C1 segment of cervical spinal cord (tissue), 14 donors: ENCODE data around the gene ZNF552.
A peak's percentile ranks its signal among the peaks of the same experiment; 100 is the strongest.
"Not testable (repeated sequence)": the region's sequence is repeated elsewhere in the genome, so short reads cannot be mapped to it uniquely, and the experiment has no call there.

Experiments
- DNase-seq, 14 donors: peaks; one replicate each; lab custom pipeline; 2025; lab: John Stamatoyannopoulos, UW

ZNF552 gene

DNA sequence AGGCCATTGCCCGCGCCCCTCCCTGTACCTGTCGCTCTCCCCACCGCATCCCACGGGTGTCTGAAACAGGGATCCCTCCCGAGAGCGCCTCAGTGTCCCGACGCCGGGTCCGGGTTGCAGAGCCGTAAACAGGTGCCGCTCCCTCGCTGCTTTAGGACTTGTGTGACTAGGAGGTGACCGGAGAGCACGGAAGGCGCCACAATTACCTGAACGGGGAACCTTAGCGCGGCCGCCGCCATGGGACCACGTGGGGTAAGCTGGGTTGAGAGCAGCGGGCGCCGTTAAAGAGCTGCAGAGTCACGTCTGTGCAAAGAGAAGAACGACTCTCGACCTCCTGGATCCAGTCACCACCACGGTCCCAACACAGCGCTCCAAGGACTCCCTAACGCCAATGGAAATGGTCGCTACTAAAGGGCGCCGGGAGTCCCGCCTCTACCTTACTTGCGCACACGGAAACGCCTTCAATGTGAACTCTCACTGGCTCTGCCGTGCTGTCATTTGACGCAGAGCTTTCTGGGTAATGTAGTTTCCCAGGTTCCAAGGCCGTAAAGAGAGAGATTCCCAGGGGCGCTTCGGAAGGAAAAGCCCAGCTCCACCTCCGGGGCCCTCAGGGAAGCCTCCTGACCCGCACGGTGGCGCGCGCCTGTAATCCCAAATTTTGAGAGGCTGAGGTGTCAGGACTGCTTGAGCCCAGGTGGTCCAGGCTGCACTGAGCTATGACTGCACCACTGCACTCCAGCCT, at the start of gene ZNF552:
TSS of gene ZNF552 (minus strand) at position 409 of the 742 bp plus-strand sequence. CDS start at position 239, 170 bp downstream.
- peak in 13 of 14 donors; percentile 20 to 89 (median 74) for DNase-seq

DNA sequence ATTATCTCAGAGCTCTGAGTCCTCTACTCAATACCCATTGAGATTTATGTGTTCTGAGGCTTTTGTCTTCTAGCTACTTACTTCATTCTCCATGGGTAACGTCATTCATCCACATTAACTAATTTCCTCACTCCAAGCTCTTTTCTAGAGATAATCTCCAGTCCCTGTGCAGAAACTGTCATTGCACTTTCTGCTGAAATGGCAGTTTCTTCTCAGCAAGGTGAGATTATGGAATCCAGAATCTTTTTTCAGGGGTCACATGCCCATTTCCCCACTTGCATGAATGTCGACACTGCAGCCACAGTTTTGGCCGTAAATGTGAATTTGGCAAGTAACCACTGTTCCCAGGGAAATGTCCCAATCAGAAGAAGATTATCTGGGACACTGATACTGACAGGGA, 47.6 kb upstream of the ZNF552 start:
- DNase-seq = not testable (repeated sequence)

DNA sequence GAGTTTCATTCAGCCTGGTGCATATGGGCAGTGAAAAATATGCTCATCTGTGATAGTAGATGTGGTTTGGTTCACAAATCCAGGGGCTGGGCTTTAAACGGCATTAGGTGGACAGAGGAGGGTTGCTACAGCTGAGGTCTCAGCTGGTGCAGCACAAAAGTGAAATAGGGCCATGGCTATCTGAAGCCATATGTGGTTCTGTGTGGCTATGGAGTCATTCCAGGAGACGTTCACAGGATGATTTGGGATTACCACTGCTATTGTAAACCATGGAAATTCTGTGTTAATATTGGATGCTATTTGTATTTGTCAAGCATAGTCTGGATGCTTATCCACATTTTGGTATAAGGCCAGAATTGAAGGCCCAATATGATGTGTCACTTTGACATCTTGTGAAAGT, 39.4 kb upstream of the ZNF552 start:
- not testable (repeated sequence) for DNase-seq

DNA sequence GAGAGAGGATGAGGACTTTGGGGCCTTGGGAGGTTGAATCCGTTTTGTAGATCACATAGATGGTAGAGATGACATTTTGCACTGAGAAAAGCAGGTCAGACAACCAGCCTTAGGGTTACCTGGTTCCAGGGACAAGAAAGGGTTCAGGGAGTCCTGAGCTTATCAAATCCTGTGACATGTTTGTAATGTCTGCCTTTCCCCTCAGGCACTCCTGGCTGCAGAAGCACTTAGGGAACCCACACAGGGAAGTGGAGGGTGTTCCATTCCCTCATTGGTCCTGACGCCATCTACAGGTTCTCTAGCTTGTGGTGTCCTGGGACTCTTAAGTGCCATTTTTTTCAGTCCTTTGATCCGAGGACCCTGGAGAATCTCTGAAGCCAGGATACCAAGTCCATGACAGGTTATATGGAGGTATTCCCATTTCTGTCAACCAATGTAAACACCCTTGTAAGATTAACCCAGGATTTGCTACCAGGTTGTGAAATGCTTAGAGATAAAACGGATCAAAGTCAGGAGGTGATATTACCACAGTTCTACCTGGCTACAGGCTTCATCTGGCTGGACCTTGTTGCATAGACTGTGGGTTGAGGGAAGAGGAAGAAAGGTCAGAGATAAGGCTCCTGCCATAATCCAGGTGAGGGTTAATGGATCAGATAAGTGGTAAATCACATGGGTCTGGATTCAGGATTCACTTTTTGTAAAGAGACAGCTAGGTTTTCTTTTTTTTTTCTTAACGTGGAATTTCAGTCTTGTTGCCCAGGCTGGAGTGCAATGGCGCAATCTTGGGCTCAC, 37.3 kb upstream of the ZNF552 start:
- not testable (repeated sequence) for DNase-seq

- no peak for DNase-seq
Measured at GRCh38 chr19:57850553-57851017, 35.9 kb upstream of the ZNF552 start.

DNA sequence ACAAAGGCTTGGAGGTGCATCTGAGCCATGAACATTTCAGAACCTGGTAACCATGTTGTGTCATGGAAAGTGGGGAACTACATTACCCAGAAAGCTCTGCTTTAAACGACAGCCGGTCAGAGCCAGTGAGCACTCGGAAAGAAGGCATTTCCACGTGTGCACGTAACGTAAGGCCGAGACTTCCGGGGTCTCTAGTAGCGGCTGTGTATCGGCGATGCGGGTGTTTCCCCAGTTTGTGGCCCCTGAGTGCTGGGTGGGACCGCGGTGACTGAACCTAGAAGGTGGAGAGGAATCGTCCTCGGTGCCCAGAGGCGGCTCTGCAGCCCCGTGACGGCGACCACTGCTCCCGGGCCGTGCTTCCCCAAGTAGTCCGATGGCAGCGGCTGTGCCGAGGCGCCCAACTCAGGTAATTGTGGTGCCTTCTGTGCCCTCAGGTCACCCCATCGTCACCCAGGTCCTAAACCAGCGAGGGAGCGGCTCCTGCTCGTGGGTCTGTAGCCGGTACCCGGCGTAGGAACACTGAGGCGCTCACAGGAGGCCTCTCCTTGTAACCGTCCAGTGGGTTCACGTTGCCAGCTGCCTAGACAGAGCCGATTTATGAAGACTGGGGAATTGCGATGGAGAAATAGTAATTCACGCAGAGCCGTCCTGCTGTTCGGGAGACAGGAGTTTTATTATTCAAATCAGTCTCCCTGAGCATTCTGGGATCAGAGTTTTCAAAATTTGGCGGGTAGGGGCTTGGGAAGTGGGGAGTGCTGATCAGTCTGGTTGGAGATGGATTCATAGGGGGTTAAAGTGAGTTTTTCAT, 35.2 kb upstream of the ZNF552 start, which contains the start of gene ZNF587:
TSS of gene ZNF587 (plus strand) at position 194 of the 808 bp plus-strand sequence. CDS start at position 374, 180 bp downstream.
- peak in 12 of 14 donors; percentile 19 to 66 (median 48) for DNase-seq

GRCh38 chr19:57849162-57849665, 34.5 kb upstream of the ZNF552 start:
- not testable (repeated sequence) for DNase-seq

GRCh38 chr19:57847164-57847563, 32.5 kb upstream of the ZNF552 start:
- DNase-seq = not testable (repeated sequence)

- DNase-seq = no peak
Measured at GRCh38 chr19:57841122-57841763, 26.5 kb upstream of the ZNF552 start.

DNA sequence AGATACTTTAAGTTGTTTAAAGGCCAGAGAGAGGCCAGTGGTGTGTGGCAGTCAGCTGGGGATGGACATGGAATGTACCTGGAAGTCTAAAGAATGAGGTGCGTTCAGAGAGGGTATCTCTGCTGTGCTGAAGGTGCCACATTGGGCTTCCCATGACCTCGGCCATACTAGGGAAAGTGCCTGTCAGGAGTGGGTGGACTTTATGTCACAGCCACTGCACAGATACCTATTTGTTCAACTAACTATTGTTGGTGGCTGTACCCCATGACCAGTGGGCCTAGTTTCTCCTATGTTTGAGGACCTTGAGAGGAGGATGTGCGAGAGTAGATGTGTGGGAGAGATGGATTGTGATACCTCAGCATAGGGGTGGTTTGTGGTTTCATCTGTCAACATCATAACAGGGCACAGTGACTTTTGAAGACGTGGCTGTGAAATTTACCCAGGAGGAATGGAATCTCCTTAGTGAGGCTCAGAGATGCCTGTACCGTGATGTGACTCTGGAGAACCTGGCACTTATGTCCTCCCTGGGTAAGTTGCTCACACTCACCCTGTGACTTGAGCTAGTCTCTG, 24.0 kb upstream of the ZNF552 start:
- not testable (repeated sequence) for DNase-seq

DNA sequence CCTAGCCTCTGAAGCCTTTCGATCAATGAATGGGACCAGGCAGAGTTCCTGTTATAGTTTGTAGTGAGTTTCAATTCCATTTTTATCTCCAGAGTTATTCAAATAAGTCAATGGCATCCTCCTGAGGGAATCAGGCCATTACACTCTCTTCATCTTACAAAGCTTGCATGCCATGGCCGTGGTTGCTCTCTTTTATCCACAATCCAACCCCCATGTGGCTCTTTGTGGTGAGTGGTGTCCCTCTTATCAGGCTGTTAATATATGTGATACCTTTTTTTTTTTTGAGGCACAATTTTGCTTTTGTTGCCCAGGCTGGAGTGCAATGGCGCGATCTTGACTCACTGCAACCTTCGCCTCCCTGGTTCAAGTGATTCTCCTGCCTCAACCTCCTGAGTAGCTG, 22.3 kb upstream of the ZNF552 start:
- DNase-seq = not testable (repeated sequence)

DNA sequence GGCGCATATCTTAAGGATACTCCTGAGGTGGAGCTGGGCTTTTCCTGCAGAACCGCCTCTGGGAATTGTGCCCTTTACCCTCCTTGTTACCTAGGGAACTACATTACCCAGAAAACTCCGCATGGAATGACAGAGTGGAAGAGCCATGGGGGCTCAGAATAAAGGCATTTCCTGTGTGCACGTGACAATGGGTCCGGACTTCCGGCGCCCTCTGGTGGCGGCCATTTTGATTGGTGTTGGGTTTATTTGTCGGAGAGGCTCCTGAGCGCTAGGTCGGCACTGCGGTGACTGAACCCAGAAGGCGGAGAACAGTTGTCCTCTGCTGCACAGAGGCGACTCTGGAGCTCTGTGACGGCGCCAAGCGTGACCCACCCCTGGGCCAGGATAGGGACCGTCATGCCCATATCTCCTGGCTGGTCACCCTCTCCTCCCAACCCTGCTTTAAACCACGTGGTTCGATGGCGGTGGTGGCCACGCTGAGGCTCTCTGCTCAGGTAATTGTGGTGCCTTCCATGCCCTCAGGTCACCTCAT, 15.4 kb upstream of the ZNF552 start, which contains the start of gene ZNF587B:
TSS of gene ZNF587B (plus strand) at position 229 of the 532 bp plus-strand sequence. CDS start at position 459, 230 bp downstream.
- DNase-seq = peak in 12 of 14 donors; percentile 5 to 89 (median 23)

DNA sequence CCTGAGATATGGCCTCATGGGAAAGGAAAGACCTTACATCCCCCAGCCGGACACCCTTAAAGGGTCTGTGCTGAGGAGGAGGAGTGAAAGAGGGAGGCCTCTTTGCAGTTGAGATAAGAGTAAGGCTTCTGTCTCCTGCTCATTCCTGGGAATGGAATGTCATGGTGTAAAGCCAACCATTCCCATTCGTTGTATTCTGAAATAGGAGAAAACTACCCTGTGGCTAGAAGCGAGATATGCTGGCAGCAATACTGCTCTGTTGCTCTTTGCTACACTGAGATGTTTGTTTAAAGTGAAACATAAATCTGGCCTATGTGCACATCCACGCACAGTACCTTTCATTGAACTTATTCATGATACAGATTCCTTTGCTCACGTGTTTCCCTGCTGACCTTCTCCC, 14.6 kb upstream of the ZNF552 start:
- no peak for DNase-seq

- DNase-seq = no peak
Measured at GRCh38 chr19:57825511-57825910, 10.8 kb upstream of the ZNF552 start.

DNA sequence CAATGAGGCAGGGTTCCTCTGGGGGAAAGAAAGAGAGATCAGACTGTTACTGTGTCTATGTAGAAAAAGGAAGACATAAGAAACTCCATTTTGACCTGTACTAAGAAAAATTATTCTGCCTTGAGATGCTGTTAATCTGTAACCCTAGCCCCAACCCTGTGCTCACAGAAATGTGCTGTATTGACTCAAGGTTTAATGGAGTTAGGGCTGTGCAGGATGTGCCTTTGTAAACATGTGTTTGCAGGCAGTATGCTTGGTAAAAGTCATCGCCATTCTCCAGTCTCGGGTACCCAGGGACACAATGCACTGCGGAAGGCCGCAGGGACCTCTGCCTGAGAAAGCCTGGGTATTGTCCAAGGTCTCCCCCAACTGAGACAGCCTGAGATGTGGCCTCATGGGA, 8.9 kb upstream of the ZNF552 start:
- not testable (repeated sequence) for DNase-seq

GRCh38 chr19:57823155-57823554, 8.4 kb upstream of the ZNF552 start:
- not testable (repeated sequence) for DNase-seq

GRCh38 chr19:57821501-57821900, 6.8 kb upstream of the ZNF552 start:
- DNase-seq = not testable (repeated sequence)

GRCh38 chr19:57821095-57821494, 6.4 kb upstream of the ZNF552 start:
- not testable (repeated sequence) for DNase-seq

DNA sequence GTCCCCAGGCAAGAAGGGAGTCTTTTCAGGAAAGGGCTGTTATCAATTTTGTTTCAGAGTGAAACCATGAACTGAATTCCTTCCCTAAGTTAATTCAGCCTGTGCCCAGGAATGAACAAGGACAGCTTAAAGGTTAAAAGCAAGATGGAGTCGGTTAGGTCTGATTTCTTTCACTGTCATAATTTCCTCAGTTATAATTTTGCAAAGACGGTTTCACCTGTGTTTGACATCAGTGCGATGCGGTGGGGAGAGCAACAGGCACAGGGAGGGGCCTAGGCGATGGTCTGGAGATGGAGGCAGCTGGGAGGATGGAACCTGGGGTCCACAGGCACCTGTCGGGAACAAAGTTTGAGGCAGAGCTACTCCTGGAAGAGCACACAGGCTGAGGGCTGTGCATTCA, 5.9 kb upstream of the ZNF552 start:
- DNase-seq = no peak
